Panc1 (cell line): Measurements from ENCODE around the gene DDX55.
"Not testable (repeated sequence)": the region's sequence is repeated elsewhere in the genome, so short reads cannot be mapped to it uniquely, and the experiment has no call there.

ENCODE experiments used
- CTCF ChIP-seq: fragments of 450-650 bp; IDR thresholded peaks from 2 replicates; pipeline ENCODE4 v1.5.1; 2017; ENCODE audit warnings: mild to moderate bottlenecking
- POLR2AphosphoS5 ChIP-seq: IDR thresholded peaks from 2 replicates; pipeline ENCODE4 v1.6.1; 2012; ENCODE audit warnings: mild to moderate bottlenecking, low read depth, low read length, moderate library complexity
- REST ChIP-seq, 2 experiments: IDR thresholded peaks; 2 replicates each; pipeline ENCODE4 v1.6.1; 2011 to 2012; ENCODE audit warnings: low read depth in 2 of 2, control low read depth in 1 of 2, low read length in 1 of 2, mild to moderate bottlenecking in 1 of 2, moderate library complexity in 1 of 2; ENCODE audit not compliant: insufficient read depth in 1 of 2
- SIN3A ChIP-seq: IDR thresholded peaks from 2 replicates; pipeline ENCODE4 v1.6.1; 2012; ENCODE audit warnings: low read depth, mild to moderate bottlenecking, low read length, moderate library complexity, borderline replicate concordance; ENCODE audit not compliant: insufficient read depth

- TF ChIP-seq CTCF; SIN3A; POLR2AphosphoS5; REST (IDR thresholded peaks at IDR 0.05; ENCODE audit: insufficient read depth in 1 of 2, low read depth in 2 of 2, low read length in 1 of 2): not testable (repeated sequence)
Measured at GRCh38 chr12:123578829-123579228, 23.1 kb upstream of the DDX55 start.
